Stomach (tissue), 4 donors: ENCODE data around the gene OSMR.

Experiments used
- CTCF ChIP-seq, 7 experiments: fragments of 450-650 bp in 4 of 7; fragments of 200-600 bp in 3 of 7; sonication (generic) in 3 of 7; IDR thresholded peaks; one replicate each; pipeline ENCODE4 v1.5.1; 2016 to 2019; ENCODE audit warnings: antibody characterized with exemption in 7 of 7, control low read depth in 2 of 7, mild to moderate bottlenecking in 1 of 7
- EP300 ChIP-seq: sonication (generic); formaldehyde crosslinking; IDR thresholded peaks from one replicate; pipeline ENCODE4 v1.6.1; 2017; ENCODE audit warnings: antibody characterized with exemption

GRCh38 chr5:38867032-38867398 is 21.2 kb downstream of the OSMR start:
- TF ChIP-seq CTCF (IDR thresholded peaks at IDR 0.05) = no peak
- TF ChIP-seq EP300 = no peak
